Neuron (in vitro differentiated cells): ENCODE measurements around the gene NPHP4.

Experiments used
- H2AFZ ChIP-seq: one replicate; pipeline ENCODE4 v1.6.1; 2013; ENCODE audit warnings: low read depth, mild to moderate bottlenecking, inconsistent platforms, low read length, moderate library complexity
- H3K27me3 ChIP-seq: one replicate; pipeline ENCODE4 v1.6.1; 2013; ENCODE audit warnings: low read length; ENCODE audit not compliant: insufficient read depth
- H3K36me3 ChIP-seq: one replicate; pipeline ENCODE4 v1.6.1; 2013; ENCODE audit warnings: low read length; ENCODE audit not compliant: insufficient read depth
- H3K4me1 ChIP-seq: one replicate; pipeline ENCODE4 v1.6.1; 2013; ENCODE audit warnings: low read length; ENCODE audit not compliant: insufficient read depth
- H3K4me3 ChIP-seq: 2 replicates; pipeline ENCODE4 v1.5.1; 2013; ENCODE audit warnings: mild to moderate bottlenecking, low read length, moderate library complexity
- H3K9me3 ChIP-seq: one replicate; pipeline ENCODE4 v1.6.1; 2013; ENCODE audit warnings: low read length

The NPHP4 gene

GRCh38 chr1:5985250-5985649 is 7.0 kb downstream of the NPHP4 start:
- H3K27me3 ChIP-seq = no peaks in the 10 kb centered on the region
- H3K9me3 ChIP-seq = no peaks in the 10 kb centered on the region
- no peak overlapping the region for H3K4me3 ChIP-seq
- peaks cover 44% of the 10 kb centered on the region for H3K36me3 ChIP-seq
- peaks cover 4% of the 10 kb centered on the region for H3K4me1 ChIP-seq
- H2AFZ ChIP-seq = no peak overlapping the region

- Histone ChIP-seq H3K4me3 (no peak overlapping the region), H2AFZ (no peak overlapping the region), H3K27me3 (no peaks in the 10 kb centered on the region), H3K4me1 (no peaks in the 10 kb centered on the region), H3K9me3 (no peaks in the 10 kb centered on the region), H3K36me3 (peaks cover 41% of the 10 kb centered on the region)
These were observed 8.7 kb downstream of the NPHP4 start for GRCh38 chr1:5983361-5984103.

- Histone ChIP-seq H3K27me3 (no peaks in the 10 kb centered on the region), H3K4me3 (no peak overlapping the region), H3K4me1 (no peaks in the 10 kb centered on the region), H3K9me3 (no peaks in the 10 kb centered on the region), H3K36me3 (peaks cover 41% of the 10 kb centered on the region), H2AFZ (no peak overlapping the region)
These were observed 9.4 kb downstream of the NPHP4 start for GRCh38 chr1:5982868-5983267.

GRCh38 chr1:5982276-5982675 is 9.9 kb downstream of the NPHP4 start:
- peaks cover 43% of the 10 kb centered on the region for H3K36me3 ChIP-seq
- no peaks in the 10 kb centered on the region for H3K4me1 ChIP-seq
- no peak overlapping the region for H3K4me3 ChIP-seq
- H2AFZ ChIP-seq = no peak overlapping the region
- no peaks in the 10 kb centered on the region for H3K9me3 ChIP-seq
- H3K27me3 ChIP-seq = no peaks in the 10 kb centered on the region

GRCh38 chr1:5981009-5981380 is 11.2 kb downstream of the NPHP4 start:
- H3K9me3 ChIP-seq = no peaks in the 10 kb centered on the region
- no peaks in the 10 kb centered on the region for H3K4me1 ChIP-seq
- H3K36me3 ChIP-seq = peaks cover 47% of the 10 kb centered on the region
- no peak overlapping the region for H3K4me3 ChIP-seq
- H2AFZ ChIP-seq = no peak overlapping the region
- H3K27me3 ChIP-seq = no peaks in the 10 kb centered on the region

GRCh38 chr1:5980314-5981008 is 11.8 kb downstream of the NPHP4 start:
- peaks cover 42% of the 10 kb centered on the region for H3K36me3 ChIP-seq

GRCh38 chr1:5979536-5980313 is 12.5 kb downstream of the NPHP4 start:
- H3K4me1 ChIP-seq = no peaks in the 10 kb centered on the region
- peaks cover 35% of the 10 kb centered on the region for H3K36me3 ChIP-seq
- no peak overlapping the region for H2AFZ ChIP-seq
- no peaks in the 10 kb centered on the region for H3K9me3 ChIP-seq
- no peaks in the 10 kb centered on the region for H3K27me3 ChIP-seq
- H3K4me3 ChIP-seq = no peak overlapping the region

More at GRCh38 chr1:5980314-5981008, 11.8 kb downstream of the NPHP4 start:
- Histone ChIP-seq H3K4me3 (no peak overlapping the region), H3K9me3 (no peaks in the 10 kb centered on the region), H3K27me3 (no peaks in the 10 kb centered on the region), H3K4me1 (no peaks in the 10 kb centered on the region), H2AFZ (no peak overlapping the region)

- H3K4me3 ChIP-seq = no peak overlapping the region
- H3K4me1 ChIP-seq = no peaks in the 10 kb centered on the region
- H3K36me3 ChIP-seq = peaks cover 23% of the 10 kb centered on the region
- no peak overlapping the region for H2AFZ ChIP-seq
- no peaks in the 10 kb centered on the region for H3K27me3 ChIP-seq
- no peaks in the 10 kb centered on the region for H3K9me3 ChIP-seq
These were observed 13.8 kb downstream of the NPHP4 start for GRCh38 chr1:5978452-5978851.

- no peak overlapping the region for H3K4me3 ChIP-seq
- H3K36me3 ChIP-seq = peaks cover 16% of the 10 kb centered on the region
- no peak overlapping the region for H2AFZ ChIP-seq
- H3K4me1 ChIP-seq = no peaks in the 10 kb centered on the region
- no peaks in the 10 kb centered on the region for H3K9me3 ChIP-seq
- no peaks in the 10 kb centered on the region for H3K27me3 ChIP-seq
These were observed 14.5 kb downstream of the NPHP4 start for GRCh38 chr1:5977494-5978444.

- Histone ChIP-seq H3K27me3 (no peaks in the 10 kb centered on the region), H3K4me1 (no peaks in the 10 kb centered on the region), H3K4me3 (no peak overlapping the region), H2AFZ (no peak overlapping the region), H3K36me3 (peaks cover 16% of the 10 kb centered on the region), H3K9me3 (no peaks in the 10 kb centered on the region)
These were observed 15.3 kb downstream of the NPHP4 start for GRCh38 chr1:5976726-5977493.

- no peaks in the 10 kb centered on the region for H3K4me1 ChIP-seq
- no peaks in the 10 kb centered on the region for H3K9me3 ChIP-seq
- H2AFZ ChIP-seq = no peak overlapping the region
- no peaks in the 10 kb centered on the region for H3K27me3 ChIP-seq
- H3K4me3 ChIP-seq = no peak overlapping the region
- peaks cover 16% of the 10 kb centered on the region for H3K36me3 ChIP-seq
These were observed 16.0 kb downstream of the NPHP4 start for GRCh38 chr1:5976231-5976630.
